RWPE2 (cell line): ENCODE data around the gene SCGB1C1.
"Not testable (repeated sequence)": the region's sequence is repeated elsewhere in the genome, so short reads cannot be mapped to it uniquely, and the experiment has no call there.

Source experiments
- ATAC-seq: fragments of 200-7000 bp; cut with Tn5 transposase; 3 replicates; pipeline ENCODE4 v1.9.1; 2021; ENCODE audit warnings: low read depth
- DNase-seq: peaks from one replicate; pipeline ENCODE4 v3.0.0-alpha.2; 2020; ENCODE audit warnings: low spot score
- H3K27ac ChIP-seq: fragments of 450-650 bp; 2 replicates; pipeline ENCODE4 v1.5.1; 2017; ENCODE audit warnings: mild to moderate bottlenecking; ENCODE audit not compliant: poor library complexity, severe bottlenecking
- H3K27me3 ChIP-seq: fragments of 250-450 bp; sonication (Bioruptor Pico); 2 replicates; pipeline ENCODE4 v1.5.1; 2021; ENCODE audit warnings: mild to moderate bottlenecking, moderate library complexity; ENCODE audit not compliant: insufficient read depth, poor library complexity, severe bottlenecking
- H3K36me3 ChIP-seq: fragments of 250-450 bp; sonication (Bioruptor Pico); 2 replicates; pipeline ENCODE4 v1.5.1; 2020; ENCODE audit warnings: low read depth, mild to moderate bottlenecking, moderate library complexity
- H3K4me1 ChIP-seq: fragments of 250-450 bp; sonication (Bioruptor Pico); 2 replicates; pipeline ENCODE4 v1.5.1; 2021; ENCODE audit warnings: mild to moderate bottlenecking, moderate library complexity; ENCODE audit not compliant: insufficient read depth, poor library complexity, severe bottlenecking
- H3K4me3 ChIP-seq: fragments of 250-450 bp; sonication (Bioruptor Pico); 2 replicates; pipeline ENCODE4 v1.5.1; 2021; ENCODE audit warnings: mild to moderate bottlenecking, moderate library complexity; ENCODE audit not compliant: severe bottlenecking
- H3K9me3 ChIP-seq: fragments of 250-450 bp; sonication (Bioruptor Pico); 2 replicates; pipeline ENCODE4 v1.5.1; 2021; ENCODE audit warnings: mild to moderate bottlenecking, moderate library complexity; ENCODE audit not compliant: severe bottlenecking
- CTCF ChIP-seq: fragments of 450-650 bp; IDR thresholded peaks from one replicate; pipeline ENCODE4 v1.5.1; 2017; ENCODE audit warnings: mild to moderate bottlenecking, moderate library complexity; ENCODE audit not compliant: poor library complexity, severe bottlenecking

The SCGB1C1 gene

GRCh38 chr11:192674-193128 is at the start of gene SCGB1C1:
SCGB1C1 (plus strand) TSS chr11:193078; CDS start chr11:193100, 22 bp downstream.
- ATAC-seq, H3K27ac ChIP-seq: not testable (repeated sequence)

GRCh38 chr11:180242-180641 is 12.6 kb upstream of the SCGB1C1 start:
- not testable (repeated sequence) for H3K27ac ChIP-seq, DNase-seq, H3K27me3 ChIP-seq, H3K4me1 ChIP-seq, H3K9me3 ChIP-seq, H3K36me3 ChIP-seq, ATAC-seq, H3K4me3 ChIP-seq

More at GRCh38 chr11:192674-193128, at the start of gene SCGB1C1:
- H3K36me3 ChIP-seq, DNase-seq, H3K4me3 ChIP-seq, H3K27me3 ChIP-seq, H3K9me3 ChIP-seq, H3K4me1 ChIP-seq: not testable (repeated sequence)

GRCh38 chr11:189200-189783 is 3.6 kb upstream of the SCGB1C1 start:
- not testable (repeated sequence) for H3K36me3 ChIP-seq, H3K27me3 ChIP-seq, H3K4me1 ChIP-seq, H3K4me3 ChIP-seq, H3K9me3 ChIP-seq, H3K27ac ChIP-seq
- ATAC-seq (peak; percentile 78), DNase-seq (peak; percentile 78)

- H3K36me3 ChIP-seq, DNase-seq, H3K4me3 ChIP-seq, H3K27ac ChIP-seq, H3K9me3 ChIP-seq, H3K4me1 ChIP-seq, H3K27me3 ChIP-seq: not testable (repeated sequence)
- peak; percentile 40 for ATAC-seq
These were observed 3.0 kb upstream of the SCGB1C1 start for GRCh38 chr11:189843-190311.

- not testable (repeated sequence) for H3K4me3 ChIP-seq, H3K9me3 ChIP-seq, H3K27me3 ChIP-seq, H3K36me3 ChIP-seq, ATAC-seq, DNase-seq, H3K4me1 ChIP-seq, H3K27ac ChIP-seq
These were observed 2.3 kb upstream of the SCGB1C1 start for GRCh38 chr11:190546-190945.

GRCh38 chr11:191490-192478 is 1.1 kb upstream of the SCGB1C1 start:
- H3K27ac ChIP-seq, DNase-seq, H3K36me3 ChIP-seq, H3K27me3 ChIP-seq, H3K9me3 ChIP-seq, H3K4me1 ChIP-seq, H3K4me3 ChIP-seq: not testable (repeated sequence)
- peak; percentile 59; the same call in 2 of the 3 replicates for ATAC-seq
- TF ChIP-seq CTCF, result peak; percentile 36

GRCh38 chr11:193481-193880 is 603 bp downstream of the SCGB1C1 start:
- ATAC-seq, H3K27me3 ChIP-seq, DNase-seq, H3K36me3 ChIP-seq, H3K4me3 ChIP-seq, H3K4me1 ChIP-seq, H3K9me3 ChIP-seq, H3K27ac ChIP-seq: not testable (repeated sequence)
